Endometrial microvascular endothelial cells (primary cell): ENCODE data around the gene ESRRB. TPM values are rescaled to one million over a fixed set of nuclear protein-coding genes. Genes with fewer than 3 reads are reported as not detected.

Source experiments
- total RNA-seq: library from RNA; depleted of rRNA; stranded (reverse); fragments of >200 nt; gene quantifications from one replicate; pipeline ENCODE4 v1.2.3, GENCODE V29; 2015; ENCODE audit errors: inconsistent ontology term

The ESRRB gene
- total RNA-seq, 1 donor from 2014 or later: not detected

Other genes with a start within 250 kb of the ESRRB start
- 44.7 TPM for gene GPATCH2L, start 224.2 kb upstream of the ESRRB start, total RNA-seq